Stimulated activated CD8-positive, alpha-beta memory T cell treated with anti-CD3 and anti-CD28 coated beads, Interleukin-2, amount 100 ng/mL, for 1 hour (primary cell): Measurements from ENCODE around the gene RABGAP1L.
"Not testable (repeated sequence)": the region's sequence is repeated elsewhere in the genome, so short reads cannot be mapped to it uniquely, and the experiment has no call there.

Experiments used
- DNase-seq, 2 donors: peaks; one replicate each; pipeline ENCODE4 v3.0.0-alpha.2; 2020; ENCODE audit warnings: low read depth in 2 of 2

RABGAP1L gene

GRCh38 chr1:174289644-174290310 lies 130.5 kb downstream of the RABGAP1L start:
- no peak for DNase-seq

- DNase-seq: no peak
Measured at GRCh38 chr1:174291059-174291458, 131.7 kb downstream of the RABGAP1L start.

GRCh38 chr1:174296309-174296708 lies 137.0 kb downstream of the RABGAP1L start:
- DNase-seq: no peak

GRCh38 chr1:174297351-174297750 lies 138.0 kb downstream of the RABGAP1L start:
- DNase-seq: no peak

GRCh38 chr1:174301295-174302077 lies 142.2 kb downstream of the RABGAP1L start:
- no peak for DNase-seq

GRCh38 chr1:174308604-174309003 lies 149.3 kb downstream of the RABGAP1L start:
- no peak for DNase-seq

GRCh38 chr1:174309490-174309889 lies 150.2 kb downstream of the RABGAP1L start:
- no peak for DNase-seq

- DNase-seq: no peak
Measured at GRCh38 chr1:174314433-174314832, 155.1 kb downstream of the RABGAP1L start.

- DNase-seq: no peak
Measured at GRCh38 chr1:174315239-174315638, 155.9 kb downstream of the RABGAP1L start.

- DNase-seq: not testable (repeated sequence)
Measured at GRCh38 chr1:174320897-174321296, 161.6 kb downstream of the RABGAP1L start.

- no peak for DNase-seq
Measured at GRCh38 chr1:174322202-174322862, 163.0 kb downstream of the RABGAP1L start.

GRCh38 chr1:174324493-174324892 lies 165.2 kb downstream of the RABGAP1L start:
- no peak for DNase-seq

- DNase-seq: no peak
Measured at GRCh38 chr1:174324939-174325338, 165.6 kb downstream of the RABGAP1L start.

- no peak for DNase-seq
Measured at GRCh38 chr1:174326278-174326677, 167.0 kb downstream of the RABGAP1L start.

GRCh38 chr1:174333437-174333836 lies 174.1 kb downstream of the RABGAP1L start:
- no peak for DNase-seq

- DNase-seq: no peak
Measured at GRCh38 chr1:174337000-174337681, 177.8 kb downstream of the RABGAP1L start.

- not testable (repeated sequence) for DNase-seq
Measured at GRCh38 chr1:174340404-174340803, 181.1 kb downstream of the RABGAP1L start.

GRCh38 chr1:174344162-174344561 lies 184.8 kb downstream of the RABGAP1L start:
- no peak for DNase-seq

- no peak for DNase-seq
Measured at GRCh38 chr1:174352117-174352516, 192.8 kb downstream of the RABGAP1L start.

- no peak for DNase-seq
Measured at GRCh38 chr1:174352883-174353608, 193.7 kb downstream of the RABGAP1L start.

- DNase-seq: no peak
Measured at GRCh38 chr1:174358344-174358743, 199.0 kb downstream of the RABGAP1L start.
